GM12872 (cell line): ENCODE results near the gene IRF3.
A peak's percentile ranks its signal among the peaks of the same experiment; 100 is the strongest.

Experiments used
- TF ChIP-seq, protein P1 (sequence below): IDR thresholded peaks from 3 replicates; pipeline ENCODE4 v1.5.1; 2011; ENCODE audit warnings: low read depth, mild to moderate bottlenecking, low read length, moderate library complexity; ENCODE audit not compliant: insufficient read depth

The IRF3 gene

DNA sequence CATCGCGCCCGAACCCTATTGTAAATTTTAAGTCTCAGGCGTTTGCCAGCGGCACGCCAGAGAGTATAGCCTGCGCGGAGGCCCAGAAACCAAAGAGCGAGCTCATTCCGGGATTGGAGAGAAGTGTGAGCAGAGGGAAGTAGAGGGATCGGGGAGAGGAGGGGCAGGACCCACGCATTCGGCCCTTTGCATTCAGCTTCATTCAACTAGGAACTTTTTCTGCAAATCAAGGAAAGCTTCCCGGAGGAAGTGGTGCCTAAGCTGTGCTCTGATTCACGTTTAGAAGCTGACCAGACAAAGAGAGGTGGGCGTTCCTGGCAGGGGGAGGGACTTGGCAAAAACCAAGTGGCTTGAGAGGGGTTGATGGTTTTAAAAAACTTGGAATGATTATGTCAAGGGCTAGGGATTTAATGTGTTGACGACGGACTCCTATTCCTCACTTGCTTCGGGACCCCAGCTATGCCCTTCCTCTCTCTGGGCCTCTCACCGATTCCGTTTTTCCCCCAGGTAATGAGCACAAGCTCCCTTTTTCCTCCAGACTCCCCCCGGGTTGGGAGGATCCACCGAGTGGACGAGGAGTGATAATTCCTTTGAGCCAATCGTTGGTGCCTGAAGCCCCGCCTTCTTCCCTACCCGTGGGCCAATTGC, 10.6 kb upstream of the IRF3 start:
- TF ChIP-seq, protein P1, sequence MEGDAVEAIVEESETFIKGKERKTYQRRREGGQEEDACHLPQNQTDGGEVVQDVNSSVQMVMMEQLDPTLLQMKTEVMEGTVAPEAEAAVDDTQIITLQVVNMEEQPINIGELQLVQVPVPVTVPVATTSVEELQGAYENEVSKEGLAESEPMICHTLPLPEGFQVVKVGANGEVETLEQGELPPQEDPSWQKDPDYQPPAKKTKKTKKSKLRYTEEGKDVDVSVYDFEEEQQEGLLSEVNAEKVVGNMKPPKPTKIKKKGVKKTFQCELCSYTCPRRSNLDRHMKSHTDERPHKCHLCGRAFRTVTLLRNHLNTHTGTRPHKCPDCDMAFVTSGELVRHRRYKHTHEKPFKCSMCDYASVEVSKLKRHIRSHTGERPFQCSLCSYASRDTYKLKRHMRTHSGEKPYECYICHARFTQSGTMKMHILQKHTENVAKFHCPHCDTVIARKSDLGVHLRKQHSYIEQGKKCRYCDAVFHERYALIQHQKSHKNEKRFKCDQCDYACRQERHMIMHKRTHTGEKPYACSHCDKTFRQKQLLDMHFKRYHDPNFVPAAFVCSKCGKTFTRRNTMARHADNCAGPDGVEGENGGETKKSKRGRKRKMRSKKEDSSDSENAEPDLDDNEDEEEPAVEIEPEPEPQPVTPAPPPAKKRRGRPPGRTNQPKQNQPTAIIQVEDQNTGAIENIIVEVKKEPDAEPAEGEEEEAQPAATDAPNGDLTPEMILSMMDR, result no peak

- TF ChIP-seq, protein P1, result peak; percentile 98
These were observed 6.7 kb upstream of the IRF3 start for GRCh38 chr19:49672131-49672919.

GRCh38 chr19:49669516-49669915, 3.9 kb upstream of the IRF3 start:
- TF ChIP-seq, protein P1, result no peak

- TF ChIP-seq, protein P1, result no peak
These were observed 1.8 kb upstream of the IRF3 start for GRCh38 chr19:49667473-49667872.

- TF ChIP-seq, protein P1, result no peak
These were observed 425 bp upstream of the IRF3 start for GRCh38 chr19:49666120-49666444.

DNA sequence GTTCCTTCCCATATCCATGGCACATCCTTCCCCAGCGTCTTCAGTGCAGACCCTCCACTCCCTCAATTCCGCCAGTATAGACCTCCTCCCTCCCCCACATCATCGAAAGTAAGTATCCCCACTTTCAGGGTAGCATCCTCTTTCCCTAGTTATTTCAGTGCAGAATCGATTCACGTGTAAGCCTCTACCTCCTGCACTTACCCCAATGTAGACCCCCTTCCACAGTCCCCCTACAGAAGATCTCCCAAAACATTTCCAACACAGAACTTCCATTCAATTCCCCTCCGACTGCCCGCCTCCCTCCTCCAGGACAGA, 664 bp downstream of the IRF3 start:
- TF ChIP-seq, protein P1, result no peak

GRCh38 chr19:49664171-49665035, 1.3 kb downstream of the IRF3 start:
- TF ChIP-seq, protein P1, result no peak
